Keratinocyte (primary cell): ENCODE results near the gene SMIM36. TPM values are rescaled to one million over a fixed set of nuclear protein-coding genes. Genes with fewer than 3 reads are reported as not detected.

Source experiments
- DNase-seq: peaks from one replicate; pipeline ENCODE4 v3.0.0-alpha.2; 2011; ENCODE audit warnings: low read depth, missing footprints, low spot score
- FAIRE-seq: peaks from 2 replicates; lab custom pipeline; 2011; peaks lifted over from hg19 to GRCh38; lab: Jason Lieb, UNC
- H2AFZ ChIP-seq: 2 replicates; pipeline ENCODE4 v1.6.0; 2012; ENCODE audit warnings: low read length, control low read depth, inconsistent platforms; ENCODE audit not compliant: control insufficient read depth
- H3K27ac ChIP-seq: 2 replicates; pipeline ENCODE4 v1.5.1; 2011; ENCODE audit warnings: low read length; ENCODE audit not compliant: control insufficient read depth, insufficient read depth
- H3K27me3 ChIP-seq: 3 replicates; pipeline ENCODE4 v1.6.0; 2011; ENCODE audit warnings: low read length; ENCODE audit not compliant: control insufficient read depth, insufficient read depth; ENCODE audit errors: extremely low read depth
- H3K36me3 ChIP-seq, 2 experiments: 2 replicates in 1 of 2; 3 replicates in 1 of 2; pipeline ENCODE4 v1.5.1; 2011; ENCODE audit warnings: low read length in 2 of 2, mild to moderate bottlenecking in 1 of 2; ENCODE audit not compliant: control insufficient read depth in 2 of 2, insufficient read depth in 2 of 2; ENCODE audit errors: extremely low read depth in 1 of 2
- H3K4me1 ChIP-seq: 3 replicates; pipeline ENCODE4 v1.5.1; 2011; ENCODE audit warnings: low read length; ENCODE audit not compliant: control insufficient read depth, insufficient read depth; ENCODE audit errors: extremely low read depth
- H3K4me2 ChIP-seq: 3 replicates; pipeline ENCODE4 v1.6.0; 2011; ENCODE audit warnings: low read depth, low read length; ENCODE audit not compliant: control insufficient read depth, insufficient read depth; ENCODE audit errors: extremely low read depth
- H3K4me3 ChIP-seq, 3 experiments: fragments of 200-600 bp in 1 of 3; sonication (generic) in 1 of 3; 2 replicates in 2 of 3; 3 replicates in 1 of 3; pipeline ENCODE4 v1.5.1; 2011 to 2016; ENCODE audit warnings: low read length in 3 of 3, mild to moderate bottlenecking in 3 of 3, control low read depth in 2 of 3, inconsistent platforms in 1 of 3, low read depth in 1 of 3, mixed read lengths in 1 of 3, mixed run types in 1 of 3, moderate library complexity in 1 of 3; ENCODE audit not compliant: control insufficient read depth in 2 of 3, insufficient read depth in 2 of 3; ENCODE audit errors: extremely low read depth in 1 of 3
- H3K79me2 ChIP-seq: 2 replicates; pipeline ENCODE4 v1.6.0; 2012; ENCODE audit warnings: low read length; ENCODE audit not compliant: control insufficient read depth, insufficient read depth
- H3K9ac ChIP-seq: 3 replicates; pipeline ENCODE4 v1.6.0; 2011; ENCODE audit warnings: low read length; ENCODE audit not compliant: control insufficient read depth, insufficient read depth; ENCODE audit errors: extremely low read depth
- H3K9me1 ChIP-seq: 3 replicates; pipeline ENCODE4 v1.6.0; 2011; ENCODE audit warnings: low read length; ENCODE audit not compliant: control insufficient read depth, insufficient read depth; ENCODE audit errors: extremely low read depth
- H3K9me3 ChIP-seq: 2 replicates; pipeline ENCODE4 v1.5.1; 2012; ENCODE audit warnings: low read depth, low read length; ENCODE audit not compliant: control insufficient read depth
- H4K20me1 ChIP-seq: 3 replicates; pipeline ENCODE4 v1.6.0; 2011; ENCODE audit warnings: low read length; ENCODE audit not compliant: control insufficient read depth, insufficient read depth; ENCODE audit errors: extremely low read depth
- CTCF ChIP-seq, 3 experiments: IDR thresholded peaks in 1 of 3; conservative IDR thresholded peaks in 1 of 3; optimal IDR thresholded peaks in 1 of 3; 2 replicates in 2 of 3; 3 replicates in 1 of 3; pipeline versions ENCODE3 to v1.5.1; 2011; ENCODE audit warnings: low read length in 3 of 3, mild to moderate bottlenecking in 3 of 3, moderate library complexity in 2 of 3, control low read depth in 1 of 3, inconsistent platforms in 1 of 3; ENCODE audit not compliant: insufficient read depth in 2 of 3; ENCODE audit errors: extremely low read depth in 1 of 3
- EZH2 ChIP-seq: IDR thresholded peaks from one replicate; pipeline ENCODE4 v1.6.1; 2012; ENCODE audit warnings: inconsistent platforms, mild to moderate bottlenecking, low read length, moderate library complexity
- dilution Hi-C: fragments of 300-500 bp; cut with MboI; formaldehyde crosslinking; loops from one replicate; pipeline ENCODE4 v1.7.0; 2020; ENCODE audit warnings: low sequenced_read_pairs; ENCODE audit not compliant: extremely low pct_ligation_motif_present
- polyA plus RNA-seq, 5 experiments: library from polyadenylated mRNA; depleted of rRNA in 3 of 5; stranded (reverse) in 3 of 5; stranded (forward) in 1 of 5; unstranded in 1 of 5; fragments of >200 nt; gene quantifications; 1 replicate in 1 of 5; 2 replicates in 3 of 5; 3 replicates in 1 of 5; pipeline versions ENCODE4 v1.2.1 to v1.2.3, GENCODE V29; 2011 to 2012; ENCODE audit warnings: missing spikeins in 2 of 5, low read depth in 1 of 5, low replicate concordance in 1 of 5

SMIM36 gene
- polyA plus RNA-seq, 1 donor (not counting 4 experiments of a cell fraction or from before 2014, with no cell fraction given): not detected

- no peak overlapping the region for H3K4me3 ChIP-seq
- no peaks in the 10 kb centered on the region for H3K9me1 ChIP-seq
- no peaks in the 10 kb centered on the region for H3K27me3 ChIP-seq
- TF ChIP-seq EZH2: no peak
- no peak for TF ChIP-seq CTCF (optimal IDR thresholded peaks at IDR 0.05 in 1 of 3, IDR thresholded peaks at IDR 0.05 in 1 of 3, conservative IDR thresholded peaks at IDR 0.05 in 1 of 3; ENCODE audit: extremely low read depth in 1 of 3, insufficient read depth in 2 of 3, low read length in 3 of 3)
- dilution Hi-C loops: no loop called here
- H3K4me1 ChIP-seq: no peaks in the 10 kb centered on the region
- no peak overlapping the region for H3K9ac ChIP-seq
- H3K4me2 ChIP-seq: no peak overlapping the region
- no peaks in the 10 kb centered on the region for H4K20me1 ChIP-seq
- DNase-seq: no peak
- no peaks in the 10 kb centered on the region for H3K9me3 ChIP-seq
- no peak for FAIRE-seq
- H3K79me2 ChIP-seq: no peaks in the 10 kb centered on the region
- no peaks in the 10 kb centered on the region for H3K36me3 ChIP-seq
- no peak overlapping the region for H2AFZ ChIP-seq
- no peak overlapping the region for H3K27ac ChIP-seq
These were observed 25.0 kb upstream of the SMIM36 start for GRCh38 chr17:55536205-55536604.

- DNase-seq: no peak
- Histone ChIP-seq H3K4me2 (no peak overlapping the region), H3K4me3 (no peak overlapping the region), H3K27me3 (no peaks in the 10 kb centered on the region), H3K79me2 (no peaks in the 10 kb centered on the region), H3K36me3 (no peaks in the 10 kb centered on the region), H3K27ac (no peak overlapping the region), H2AFZ (no peak overlapping the region), H3K4me1 (no peaks in the 10 kb centered on the region), H3K9me1 (no peaks in the 10 kb centered on the region), H3K9ac (no peak overlapping the region), H4K20me1 (no peaks in the 10 kb centered on the region), H3K9me3 (no peaks in the 10 kb centered on the region)
- no peak for TF ChIP-seq CTCF (optimal IDR thresholded peaks at IDR 0.05 in 1 of 3, IDR thresholded peaks at IDR 0.05 in 1 of 3, conservative IDR thresholded peaks at IDR 0.05 in 1 of 3; ENCODE audit: extremely low read depth in 1 of 3, insufficient read depth in 2 of 3, low read length in 3 of 3)
- TF ChIP-seq EZH2: no peak
- dilution Hi-C loops: no loop called here
- FAIRE-seq: no peak
These were observed 22.4 kb upstream of the SMIM36 start for GRCh38 chr17:55533608-55534007.
